Nephron (organoid): ENCODE measurements around the gene NKD1.

Experiments
- H3K27ac Mint-ChIP-seq, 3 experiments: 2 replicates each; pipeline ENCODE4 v1.8.0; 2020; ENCODE audit warnings: mixed read lengths in 3 of 3, mild to moderate bottlenecking in 2 of 3, moderate library complexity in 1 of 3
- H3K27me3 Mint-ChIP-seq: 2 replicates; pipeline ENCODE4 v1.8.0; 2021; ENCODE audit warnings: low read depth, mild to moderate bottlenecking, moderate library complexity, mixed read lengths
- H3K36me3 Mint-ChIP-seq: 2 replicates; pipeline ENCODE4 v1.8.0; 2020; ENCODE audit warnings: low read depth, mixed read lengths
- H3K4me1 Mint-ChIP-seq: 2 replicates; pipeline ENCODE4 v1.8.0; 2020; ENCODE audit warnings: mixed read lengths
- H3K4me3 Mint-ChIP-seq, 3 experiments: 2 replicates each; pipeline ENCODE4 v1.8.0; 2020; ENCODE audit warnings: mild to moderate bottlenecking in 3 of 3, mixed read lengths in 3 of 3, moderate library complexity in 2 of 3
- H3K9me3 Mint-ChIP-seq: 2 replicates; pipeline ENCODE4 v1.8.0; 2020; ENCODE audit warnings: mixed read lengths
- TF ChIP-seq, protein P1 (sequence below), 3 experiments: fragments of 200-600 bp; sonication (generic); IDR thresholded peaks; one replicate each; pipeline ENCODE4 v1.5.0; 2021; ENCODE audit warnings: antibody characterized with exemption in 3 of 3; ENCODE audit not compliant: unreplicated experiment in 3 of 3

Gene NKD1

DNA sequence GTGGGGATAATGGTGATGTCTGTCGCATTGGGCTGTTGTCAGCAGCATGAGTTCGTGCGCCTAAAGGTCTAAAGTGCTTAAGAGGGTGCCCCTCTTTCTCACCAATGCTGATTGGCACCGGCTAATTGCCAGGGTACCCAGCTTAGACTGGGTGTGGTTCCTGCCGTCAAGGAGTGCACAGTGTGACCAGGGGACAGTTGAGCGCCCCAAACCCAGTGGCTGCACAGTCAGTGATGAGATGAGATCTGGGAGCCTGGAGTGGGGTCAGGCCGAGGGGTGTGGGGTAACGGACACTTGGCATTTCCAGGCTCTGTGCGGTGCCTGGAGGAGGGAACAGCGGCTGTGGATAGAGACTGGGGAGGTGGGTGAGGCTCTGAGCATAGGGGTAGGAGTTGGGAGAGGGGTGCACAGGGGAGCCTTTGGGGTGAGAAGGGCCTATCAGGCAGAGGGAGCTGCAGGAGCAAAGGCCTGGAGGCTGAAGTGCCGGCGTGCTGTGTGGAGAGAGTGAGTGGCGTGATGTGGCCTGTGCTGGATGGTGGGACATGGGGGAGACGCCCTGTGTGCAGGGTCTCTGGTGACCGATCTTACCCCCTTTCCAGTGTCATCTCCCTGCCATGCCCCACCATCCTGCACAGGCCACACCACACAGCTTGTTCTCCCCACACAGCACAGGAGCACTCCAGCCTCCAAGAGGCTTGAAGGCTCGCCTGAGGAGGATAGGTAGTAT, 74.6 kb downstream of the NKD1 start:
- Mint-ChIP-seq H3K27ac (no peak overlapping the region), H3K9me3 (no peaks in the 10 kb centered on the region), H3K27me3 (no peaks in the 10 kb centered on the region), H3K36me3 (peaks cover 19% of the 10 kb centered on the region), H3K4me1 (peaks cover 41% of the 10 kb centered on the region), H3K4me3 (no peak overlapping the region)
- TF ChIP-seq, protein P1, sequence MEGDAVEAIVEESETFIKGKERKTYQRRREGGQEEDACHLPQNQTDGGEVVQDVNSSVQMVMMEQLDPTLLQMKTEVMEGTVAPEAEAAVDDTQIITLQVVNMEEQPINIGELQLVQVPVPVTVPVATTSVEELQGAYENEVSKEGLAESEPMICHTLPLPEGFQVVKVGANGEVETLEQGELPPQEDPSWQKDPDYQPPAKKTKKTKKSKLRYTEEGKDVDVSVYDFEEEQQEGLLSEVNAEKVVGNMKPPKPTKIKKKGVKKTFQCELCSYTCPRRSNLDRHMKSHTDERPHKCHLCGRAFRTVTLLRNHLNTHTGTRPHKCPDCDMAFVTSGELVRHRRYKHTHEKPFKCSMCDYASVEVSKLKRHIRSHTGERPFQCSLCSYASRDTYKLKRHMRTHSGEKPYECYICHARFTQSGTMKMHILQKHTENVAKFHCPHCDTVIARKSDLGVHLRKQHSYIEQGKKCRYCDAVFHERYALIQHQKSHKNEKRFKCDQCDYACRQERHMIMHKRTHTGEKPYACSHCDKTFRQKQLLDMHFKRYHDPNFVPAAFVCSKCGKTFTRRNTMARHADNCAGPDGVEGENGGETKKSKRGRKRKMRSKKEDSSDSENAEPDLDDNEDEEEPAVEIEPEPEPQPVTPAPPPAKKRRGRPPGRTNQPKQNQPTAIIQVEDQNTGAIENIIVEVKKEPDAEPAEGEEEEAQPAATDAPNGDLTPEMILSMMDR (IDR thresholded peaks at IDR 0.05; ENCODE audit: unreplicated experiment in 3 of 3) = no peak

DNA sequence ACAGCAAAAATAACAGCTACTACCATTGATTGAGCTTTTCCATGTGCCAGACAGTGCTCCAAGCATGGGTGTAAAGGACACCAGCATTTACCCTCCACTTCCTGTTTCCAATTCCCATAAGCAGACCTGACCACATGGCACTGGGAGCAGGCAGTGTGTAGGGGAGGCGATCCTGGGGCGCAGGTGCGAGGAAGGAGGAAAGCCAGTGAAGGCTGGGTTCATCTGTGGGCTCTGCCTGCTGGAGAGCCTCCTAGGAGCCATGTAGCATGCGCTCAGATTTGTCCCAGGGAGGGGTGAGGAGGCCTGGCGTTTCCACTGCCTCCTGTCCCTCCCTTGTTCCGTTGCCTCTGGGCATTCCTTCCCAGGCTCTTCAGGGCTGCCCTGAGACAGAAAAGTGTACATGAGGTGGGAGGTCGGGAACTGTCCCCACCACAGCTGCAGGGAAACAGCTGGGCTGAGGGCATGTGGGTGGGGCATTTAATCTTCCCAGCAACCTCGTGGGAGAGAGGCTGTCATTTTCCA, 76.3 kb downstream of the NKD1 start:
- H3K4me3 Mint-ChIP-seq = no peak overlapping the region
- TF ChIP-seq, protein P1 (IDR thresholded peaks at IDR 0.05; ENCODE audit: unreplicated experiment in 3 of 3) = no peak
- H3K9me3 Mint-ChIP-seq = no peaks in the 10 kb centered on the region
- peak overlapping the region in 1 of 3 experiments; percentile 43 for H3K27ac Mint-ChIP-seq
- peaks cover 25% of the 10 kb centered on the region for H3K4me1 Mint-ChIP-seq
- no peaks in the 10 kb centered on the region for H3K27me3 Mint-ChIP-seq
- peaks cover 19% of the 10 kb centered on the region for H3K36me3 Mint-ChIP-seq

GRCh38 chr16:50625374-50625773, 77.2 kb downstream of the NKD1 start:
- H3K4me1 Mint-ChIP-seq = peaks cover 25% of the 10 kb centered on the region
- H3K36me3 Mint-ChIP-seq = peaks cover 17% of the 10 kb centered on the region
- H3K27me3 Mint-ChIP-seq = no peaks in the 10 kb centered on the region

GRCh38 chr16:50626868-50627267, 78.7 kb downstream of the NKD1 start:
- Mint-ChIP-seq H3K27me3 (no peaks in the 10 kb centered on the region), H3K4me3 (no peak overlapping the region), H3K27ac (peak overlapping the region in 2 of 3 experiments; percentile 50 to 78), H3K9me3 (no peaks in the 10 kb centered on the region), H3K36me3 (peaks cover 24% of the 10 kb centered on the region), H3K4me1 (peaks cover 25% of the 10 kb centered on the region)
- TF ChIP-seq, protein P1 (IDR thresholded peaks at IDR 0.05; ENCODE audit: unreplicated experiment in 3 of 3) = no peak

More at GRCh38 chr16:50625374-50625773, 77.2 kb downstream of the NKD1 start:
- no peak overlapping the region for H3K27ac Mint-ChIP-seq
- TF ChIP-seq, protein P1 (IDR thresholded peaks at IDR 0.05; ENCODE audit: unreplicated experiment in 3 of 3) = no peak
- no peaks in the 10 kb centered on the region for H3K9me3 Mint-ChIP-seq
- H3K4me3 Mint-ChIP-seq = no peak overlapping the region

DNA sequence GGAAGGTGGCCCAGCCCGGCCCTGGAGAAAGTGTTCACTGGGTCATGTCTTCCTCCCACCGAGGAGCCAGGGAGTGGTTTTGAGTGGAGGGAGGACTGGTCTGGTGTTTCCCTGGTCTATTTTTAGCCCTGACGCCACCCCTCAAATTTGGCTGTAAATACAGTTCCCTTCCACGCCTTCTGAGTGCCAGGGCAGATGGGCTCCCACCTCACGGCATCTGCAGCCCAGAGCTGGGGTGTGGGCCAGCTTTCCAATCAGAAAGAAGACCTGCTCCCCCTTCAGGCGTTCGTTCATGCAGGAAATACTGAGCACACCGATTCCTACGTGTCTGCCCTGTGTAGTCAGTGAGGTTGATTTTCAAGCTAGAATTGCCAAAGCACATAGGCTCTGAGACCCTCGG, 79.2 kb downstream of the NKD1 start:
- TF ChIP-seq, protein P1 (IDR thresholded peaks at IDR 0.05; ENCODE audit: unreplicated experiment in 3 of 3) = peak; percentile 28 to 47 (median 39)
- Mint-ChIP-seq H3K27ac (peak overlapping the region; percentile 50 to 78 (median 77)), H3K27me3 (no peaks in the 10 kb centered on the region), H3K36me3 (peaks cover 29% of the 10 kb centered on the region), H3K9me3 (no peaks in the 10 kb centered on the region), H3K4me3 (no peak overlapping the region), H3K4me1 (peaks cover 25% of the 10 kb centered on the region)
